Breast epithelium (tissue), 4 donors: Measurements from ENCODE around the gene FGD2. TPM values are rescaled to one million over a fixed set of nuclear protein-coding genes. Genes with fewer than 3 reads are reported as not detected.

ENCODE experiments used
- DNase-seq, 2 donors: peaks; one replicate each; pipeline ENCODE4 v3.0.0-alpha.2; 2019; ENCODE audit warnings: low spot score in 2 of 2
- H3K27ac ChIP-seq, 2 donors: fragments of 200-600 bp; sonication (generic) in 1 of 2; one replicate each; pipeline ENCODE4 v1.5.1; 2016 to 2019; ENCODE audit warnings: mild to moderate bottlenecking in 1 of 2
- H3K27me3 ChIP-seq, 2 donors: fragments of 200-600 bp; sonication (generic) in 1 of 2; one replicate each; pipeline versions ENCODE4 v1.5.1 to v1.6.0; 2017 to 2019; ENCODE audit warnings: control low read depth in 1 of 2, mild to moderate bottlenecking in 1 of 2
- H3K36me3 ChIP-seq: fragments of 200-600 bp; one replicate; pipeline ENCODE4 v1.5.1; 2019
- H3K4me1 ChIP-seq, 2 donors: fragments of 200-600 bp; sonication (generic); one replicate each; pipeline ENCODE4 v1.5.1; 2016 to 2019; ENCODE audit warnings: control low read depth in 1 of 2
- H3K4me3 ChIP-seq, 3 donors: fragments of 200-600 bp; sonication (generic); 1 replicate in 2 of 3; 2 replicates in 1 of 3; pipeline ENCODE4 v1.5.1; 2016 to 2019; ENCODE audit warnings: mild to moderate bottlenecking in 3 of 3, moderate library complexity in 2 of 3
- H3K9me3 ChIP-seq, 2 donors: fragments of 200-600 bp; sonication (generic) in 1 of 2; one replicate each; pipeline ENCODE4 v1.5.1; 2016 to 2019; ENCODE audit warnings: control low read depth in 1 of 2
- CTCF ChIP-seq, 3 donors: fragments of 450-650 bp; IDR thresholded peaks; one replicate each; pipeline ENCODE4 v1.5.1; 2016 to 2017; ENCODE audit warnings: antibody characterized with exemption in 3 of 3, mild to moderate bottlenecking in 3 of 3, moderate library complexity in 3 of 3
- POLR2A ChIP-seq: fragments of 450-650 bp; IDR thresholded peaks from one replicate; pipeline ENCODE4 v1.6.1; 2016; ENCODE audit warnings: antibody characterized with exemption, mild to moderate bottlenecking, moderate library complexity
- POLR2AphosphoS5 ChIP-seq, 3 donors: sonication (generic); formaldehyde crosslinking; IDR thresholded peaks; one replicate each; pipeline ENCODE4 v1.6.1; 2017; ENCODE audit warnings: antibody characterized with exemption in 3 of 3
- intact Hi-C: fragments of 100-400 bp; cut with DNase I; formaldehyde crosslinking; loops from one replicate; pipeline ENCODE4 v1.15.1; 2023; ENCODE audit warnings: low total_unique reads
- total RNA-seq, 3 donors: library from RNA; depleted of rRNA; stranded (reverse); fragments of >200 nt; gene quantifications; one replicate each; pipeline ENCODE4 v1.1.0, GENCODE V29; 2016

Gene FGD2
- total RNA-seq, 3 donors from 2014 or later = 11.5 to 51.4 (median 18.6) TPM

- no peak for DNase-seq
- no peak overlapping the region for H3K4me3 ChIP-seq
- intact Hi-C loops = no loop called here
Measured at GRCh38 chr6:37047346-37047688, 41.9 kb downstream of the FGD2 start.

GRCh38 chr6:37047689-37048402 is 42.4 kb downstream of the FGD2 start:
- Histone ChIP-seq H3K36me3 (no peaks in the 10 kb centered on the region), H3K4me1 (peaks cover 0 to 3% of the 10 kb centered on the region in 2 donors), H3K9me3 (no peaks in the 10 kb centered on the region), H3K27ac (no peak overlapping the region), H3K4me3 (no peak overlapping the region), H3K27me3 (no peaks in the 10 kb centered on the region)
- intact Hi-C loops = no loop called here
- no peak for DNase-seq
- TF ChIP-seq POLR2AphosphoS5 (IDR thresholded peaks at IDR 0.05) (no peak), POLR2A (no peak), CTCF (IDR thresholded peaks at IDR 0.05) (no peak)

More at GRCh38 chr6:37047346-37047688, 41.9 kb downstream of the FGD2 start:
- Histone ChIP-seq H3K9me3 (no peaks in the 10 kb centered on the region), H3K27me3 (no peaks in the 10 kb centered on the region), H3K27ac (no peak overlapping the region), H3K4me1 (peaks cover 0 to 3% of the 10 kb centered on the region in 2 donors), H3K36me3 (no peaks in the 10 kb centered on the region)
- TF ChIP-seq CTCF (IDR thresholded peaks at IDR 0.05) (no peak), POLR2A (no peak), POLR2AphosphoS5 (IDR thresholded peaks at IDR 0.05) (no peak)

- intact Hi-C loops = no loop called here
- Histone ChIP-seq H3K27me3 (no peaks in the 10 kb centered on the region), H3K4me3 (no peak overlapping the region), H3K27ac (peak overlapping the region in 1 of 2 donors; percentile 74), H3K9me3 (no peaks in the 10 kb centered on the region), H3K4me1 (peaks cover 0 to 3% of the 10 kb centered on the region in 2 donors), H3K36me3 (no peaks in the 10 kb centered on the region)
- no peak for DNase-seq
- no peak for TF ChIP-seq POLR2AphosphoS5 (IDR thresholded peaks at IDR 0.05)
- no peak for TF ChIP-seq POLR2A
- TF ChIP-seq CTCF (IDR thresholded peaks at IDR 0.05) = no peak
Measured at GRCh38 chr6:37048403-37048850, 43.0 kb downstream of the FGD2 start.

- H3K4me3 ChIP-seq = no peak overlapping the region
- TF ChIP-seq POLR2AphosphoS5 (IDR thresholded peaks at IDR 0.05) (peak in 1 of 3 donors; percentile 34), CTCF (IDR thresholded peaks at IDR 0.05) (no peak)
- H3K27ac ChIP-seq = peak overlapping the region in 1 of 2 donors; percentile 74
- H3K9me3 ChIP-seq = no peaks in the 10 kb centered on the region
- H3K36me3 ChIP-seq = no peaks in the 10 kb centered on the region
- H3K4me1 ChIP-seq = peaks cover 0 to 3% of the 10 kb centered on the region in 2 donors
- no peaks in the 10 kb centered on the region for H3K27me3 ChIP-seq
- intact Hi-C loops = no loop called here
- DNase-seq = no peak
Measured at GRCh38 chr6:37048851-37049757, 43.6 kb downstream of the FGD2 start.

- no peak for TF ChIP-seq POLR2A
- TF ChIP-seq POLR2AphosphoS5 (IDR thresholded peaks at IDR 0.05) = no peak
- no peak for TF ChIP-seq CTCF (IDR thresholded peaks at IDR 0.05)
- H3K9me3 ChIP-seq = no peaks in the 10 kb centered on the region
Measured at GRCh38 chr6:37049758-37050044, 44.2 kb downstream of the FGD2 start.

More at GRCh38 chr6:37049758-37050044, 44.2 kb downstream of the FGD2 start:
- intact Hi-C loops = no loop called here
- Histone ChIP-seq H3K27me3 (no peaks in the 10 kb centered on the region), H3K4me1 (peaks cover 0 to 3% of the 10 kb centered on the region in 2 donors), H3K27ac (peak overlapping the region in 1 of 2 donors; percentile 62), H3K4me3 (no peak overlapping the region), H3K36me3 (no peaks in the 10 kb centered on the region)
- no peak for DNase-seq
